HG02884 (cell line): Measurements from ENCODE around the gene DERA.
"Not testable (repeated sequence)": the region's sequence is repeated elsewhere in the genome, so short reads cannot be mapped to it uniquely, and the experiment has no call there.

Experiments
- ATAC-seq: cut with Tn5 transposase; IDR thresholded peaks from one replicate; pipeline ENCODE4 v1.9.1; 2021; ENCODE audit warnings: mild to moderate bottlenecking, moderate library complexity; ENCODE audit not compliant: unreplicated experiment

The DERA gene

DNA sequence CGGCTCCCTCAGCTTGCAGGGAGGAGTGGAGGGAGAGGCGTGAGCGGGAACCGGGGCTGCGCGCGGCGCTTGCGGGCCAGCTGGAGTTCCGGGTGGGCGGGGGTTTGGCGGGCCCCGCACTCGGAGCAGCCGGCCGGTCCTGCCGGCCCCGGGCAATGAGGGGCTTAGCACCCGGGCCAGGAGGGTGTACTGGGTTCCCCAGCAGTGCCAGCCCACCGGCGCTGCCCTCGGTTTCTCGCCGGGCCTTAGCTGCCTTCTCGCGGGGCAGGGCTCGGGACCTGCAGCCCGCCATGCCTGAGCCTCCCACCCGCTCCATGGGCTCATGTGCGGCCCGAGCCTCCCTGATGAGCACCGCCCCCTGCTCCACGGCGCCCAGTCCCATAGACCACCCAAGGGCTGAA is 146.2 kb downstream of the DERA start:
- not testable (repeated sequence) for ATAC-seq

DNA sequence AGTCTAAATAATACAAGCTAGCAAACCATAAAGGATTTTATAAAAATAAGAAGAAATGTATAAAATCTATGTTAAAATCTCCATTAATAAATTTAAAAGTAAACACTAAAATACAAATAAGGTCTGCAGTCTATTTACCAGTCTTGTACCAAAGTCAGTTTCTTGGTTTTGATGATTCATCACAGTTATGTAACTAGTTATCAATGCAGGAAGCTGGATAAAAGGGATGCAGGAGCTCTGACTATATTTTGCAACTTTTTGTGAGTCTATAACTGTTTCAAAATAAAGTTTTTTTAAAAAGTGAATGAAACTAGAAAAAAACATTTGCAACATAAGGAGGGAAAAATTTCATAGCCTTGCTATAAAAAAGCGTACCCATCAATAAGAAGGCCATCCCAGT is 151.5 kb downstream of the DERA start:
- no peak for ATAC-seq

DNA sequence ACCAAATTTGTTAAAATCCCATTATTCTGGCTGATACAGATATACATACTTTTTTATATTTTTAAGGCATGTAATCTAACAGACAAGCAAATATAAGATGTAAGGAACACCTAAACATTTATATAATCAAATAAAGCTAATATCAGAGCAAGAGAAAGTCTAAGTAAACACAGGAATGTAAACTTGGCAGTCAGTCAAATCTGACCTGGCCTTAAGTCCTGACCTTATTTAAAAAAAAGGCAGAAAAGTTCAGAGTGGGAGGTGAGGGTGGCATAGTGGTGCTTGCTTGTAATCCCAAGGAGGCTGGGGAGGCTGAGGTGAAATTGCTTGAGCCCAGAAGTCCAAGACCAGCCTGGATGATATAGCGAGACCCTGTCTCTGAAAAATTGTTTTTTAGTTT is 152.6 kb downstream of the DERA start:
- no peak for ATAC-seq

DNA sequence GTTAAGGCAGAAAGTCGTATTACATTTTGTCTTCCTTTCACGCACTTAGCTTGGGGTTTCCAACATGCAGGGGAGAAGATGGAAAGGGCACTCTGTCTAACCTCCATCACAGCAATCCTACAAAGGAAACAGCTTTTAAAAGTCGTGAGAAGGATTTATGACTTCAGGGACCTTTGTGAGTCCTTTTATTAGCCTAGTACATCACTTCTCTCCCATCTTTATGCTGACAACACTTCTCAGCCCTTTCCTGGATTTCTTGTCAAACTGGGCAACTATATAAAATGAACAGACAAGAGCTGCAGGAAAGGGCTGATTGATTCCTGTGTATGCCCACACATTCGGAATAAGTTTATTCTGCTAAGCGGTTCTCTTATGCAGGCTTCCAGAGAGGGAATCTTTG is 159.0 kb downstream of the DERA start:
- no peak for ATAC-seq

DNA sequence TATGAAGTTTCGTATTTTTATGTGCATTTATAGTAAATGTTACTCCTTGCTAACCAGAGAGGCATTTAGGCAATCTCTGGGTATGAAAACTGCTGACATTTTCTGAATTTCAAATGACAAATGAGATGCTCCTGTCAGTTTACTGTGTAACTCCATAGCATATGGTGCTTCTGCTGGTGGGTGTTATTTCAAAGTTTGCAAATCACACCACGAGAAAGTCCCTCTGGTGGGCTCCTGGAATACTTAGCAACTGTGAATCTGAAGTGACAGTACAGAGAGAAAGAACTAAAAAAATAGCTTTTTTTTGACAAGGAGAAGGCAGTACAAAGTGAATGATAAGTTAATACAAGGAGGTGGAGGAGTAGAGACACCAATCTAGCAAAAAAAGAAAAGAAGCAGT is 161.5 kb downstream of the DERA start:
- ATAC-seq = no peak

DNA sequence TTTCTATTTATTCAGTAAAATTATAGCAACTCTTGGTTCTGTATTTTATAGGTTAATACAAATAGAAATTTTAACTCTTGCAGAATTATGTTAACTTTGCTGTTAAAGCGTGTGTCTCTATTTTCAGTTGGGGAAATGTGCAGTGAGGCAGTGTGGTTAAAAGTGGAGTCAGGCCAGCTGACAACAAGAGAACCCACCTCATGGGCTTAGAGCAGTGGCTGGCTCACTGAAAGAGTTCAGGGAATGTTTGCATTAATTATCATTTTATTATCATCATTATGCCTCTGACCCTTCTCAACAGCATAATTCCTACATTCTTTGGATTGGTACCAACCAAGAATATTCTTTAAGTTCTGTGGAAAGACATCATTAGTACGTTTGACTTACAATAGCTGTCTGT is 163.8 kb downstream of the DERA start:
- no peak for ATAC-seq

DNA sequence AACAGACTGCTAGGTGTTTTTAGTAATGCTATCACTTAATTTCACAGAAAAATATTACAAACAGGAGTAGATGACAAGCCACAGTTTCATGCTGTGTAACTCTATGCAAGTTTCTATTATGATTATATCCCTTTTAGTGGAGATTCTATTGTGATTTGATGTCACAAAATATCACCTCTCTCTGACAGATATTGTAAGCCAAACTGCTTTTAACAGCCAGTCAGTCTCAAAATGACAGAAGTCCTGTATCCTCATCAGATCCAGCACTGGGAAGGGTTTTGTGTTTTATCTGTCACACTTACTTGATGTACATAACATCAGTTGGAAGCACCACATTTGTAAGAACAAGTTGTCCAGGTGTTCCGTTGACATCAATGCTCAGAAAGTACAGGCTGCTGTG is 164.8 kb downstream of the DERA start:
- ATAC-seq = no peak

DNA sequence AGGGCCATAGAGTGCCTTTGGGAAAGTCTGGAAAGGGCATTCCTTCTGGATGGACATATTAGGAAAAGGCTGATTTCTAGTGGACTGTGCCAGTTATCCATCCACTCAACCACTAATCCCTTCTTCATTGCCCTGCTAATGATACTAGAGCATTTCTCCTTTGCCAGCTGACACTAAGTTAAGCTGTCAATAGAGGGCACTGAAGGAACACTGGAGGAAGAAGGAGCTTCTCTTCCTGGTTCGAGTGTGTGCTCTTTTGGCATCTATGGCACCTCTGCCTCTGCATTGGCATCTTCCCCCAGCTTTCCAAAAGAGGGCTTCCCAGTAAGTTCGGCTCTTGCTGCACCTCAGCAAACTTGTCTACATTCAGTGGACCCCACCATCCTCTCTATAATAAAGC is 165.4 kb downstream of the DERA start:
- ATAC-seq = peak; percentile 69

DNA sequence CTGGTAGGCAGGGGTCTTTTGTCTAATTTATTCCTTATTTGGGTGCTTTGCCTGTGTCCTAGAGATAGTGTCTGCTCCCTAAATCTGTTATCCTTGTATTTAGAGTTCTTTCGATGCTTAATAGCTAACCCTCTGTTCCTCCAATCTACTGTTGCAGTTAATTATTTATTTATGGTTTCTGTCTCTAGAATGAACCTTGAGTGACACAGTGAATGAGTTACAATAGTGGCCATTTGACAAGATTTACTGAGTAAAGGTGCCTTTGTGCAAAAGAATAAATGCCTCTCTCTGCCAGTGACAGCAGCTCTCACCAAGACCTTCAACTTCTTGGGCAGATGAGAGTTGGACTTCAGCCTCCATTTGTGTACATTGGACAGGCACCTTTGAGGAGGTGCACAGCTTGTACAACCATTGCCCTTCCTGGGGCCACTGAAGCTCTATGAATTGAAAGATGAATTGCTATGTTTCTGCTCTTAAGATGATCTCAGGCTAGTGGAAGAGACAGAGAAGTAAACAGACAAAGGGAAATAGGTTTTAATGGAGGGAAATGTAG is 165.9 kb downstream of the DERA start:
- no peak for ATAC-seq

DNA sequence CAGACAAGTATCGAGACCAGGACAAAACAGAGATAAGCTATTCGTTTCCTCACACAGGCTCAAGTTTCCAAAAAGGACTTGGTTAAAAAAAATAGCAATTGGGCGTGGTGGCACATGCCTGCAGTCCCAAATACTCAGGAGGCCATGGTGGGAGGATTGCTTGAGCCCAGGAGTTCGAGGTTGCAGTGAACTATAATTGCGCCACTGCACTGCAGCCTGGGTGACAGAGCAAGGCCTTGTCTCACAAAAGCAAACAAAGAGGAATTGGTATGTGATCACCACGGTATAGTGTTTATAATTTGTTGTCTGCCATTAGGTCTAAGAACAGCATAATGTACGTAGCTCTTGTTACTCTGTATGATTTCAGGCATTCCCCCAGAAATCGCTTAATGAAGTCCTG is 175.3 kb downstream of the DERA start:
- ATAC-seq = no peak

DNA sequence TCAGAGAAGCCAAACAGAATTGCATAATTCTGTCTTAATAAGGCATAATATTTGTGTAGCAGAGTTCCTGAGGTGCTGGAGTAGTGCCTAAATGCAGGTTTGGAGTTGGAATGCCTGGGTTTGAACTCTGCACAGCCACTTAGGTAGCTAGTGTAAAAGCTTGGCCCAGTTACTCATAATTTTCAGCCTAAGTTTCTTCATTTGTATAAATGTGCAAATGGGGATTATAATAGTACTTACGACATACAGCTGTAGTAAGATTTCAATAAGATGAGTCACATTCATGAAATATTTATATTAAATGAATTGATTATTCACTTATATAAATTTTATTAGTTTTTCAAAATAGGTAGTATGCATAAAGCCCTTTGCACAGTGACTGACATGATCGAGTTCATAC is 175.8 kb downstream of the DERA start:
- ATAC-seq = no peak
